ENCODE data around the gene CDK2AP2. TPM values are rescaled to one million over a fixed set of nuclear protein-coding genes. Genes with fewer than 3 reads are reported as not detected.

Gene CDK2AP2
- total RNA-seq, 2 experiments from 2014 or later, result 64.1 to 68.7 TPM

DNA sequence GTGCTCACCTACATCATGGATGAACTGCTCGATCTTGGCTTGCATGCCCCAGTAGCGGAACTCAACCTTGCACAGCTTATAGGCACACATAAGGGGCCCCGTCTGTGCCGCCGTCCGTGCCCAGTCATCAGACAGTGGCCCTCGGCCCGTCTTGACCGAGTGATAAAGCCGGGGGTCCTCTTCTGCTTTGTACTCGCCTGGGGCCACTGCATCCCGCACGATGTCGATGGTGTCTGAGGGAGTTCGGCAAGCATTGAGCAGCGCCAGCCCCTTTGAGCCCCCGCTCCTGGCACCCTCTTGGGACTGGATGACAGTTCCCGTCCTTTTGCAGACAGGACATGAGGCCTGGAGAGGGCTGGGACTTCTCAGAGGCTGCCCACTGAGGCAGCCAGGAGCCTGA is 6.1 kb downstream of the CDK2AP2 start:
- H3K9me3 Mint-ChIP-seq (ENCODE audit: low read depth), result no peaks in the 10 kb centered on the region
- intact Hi-C loops (cut with DNase I, micrococcal nuclease), result no loop called here
- ATAC-seq (no peak), DNase-seq (no peak)
- H3K27me3 Mint-ChIP-seq, result no peaks in the 10 kb centered on the region
- H3K4me1 Mint-ChIP-seq, result peaks cover 36% of the 10 kb centered on the region
- H3K36me3 Mint-ChIP-seq (ENCODE audit: low read depth), result peaks cover 34% of the 10 kb centered on the region
- H3K27ac Mint-ChIP-seq, result no peak overlapping the region
- POLR2A ChIA-PET, result no interaction called here
- H3K4me3 Mint-ChIP-seq, result no peak overlapping the region
- CTCF ChIA-PET, result no interaction called here

DNA sequence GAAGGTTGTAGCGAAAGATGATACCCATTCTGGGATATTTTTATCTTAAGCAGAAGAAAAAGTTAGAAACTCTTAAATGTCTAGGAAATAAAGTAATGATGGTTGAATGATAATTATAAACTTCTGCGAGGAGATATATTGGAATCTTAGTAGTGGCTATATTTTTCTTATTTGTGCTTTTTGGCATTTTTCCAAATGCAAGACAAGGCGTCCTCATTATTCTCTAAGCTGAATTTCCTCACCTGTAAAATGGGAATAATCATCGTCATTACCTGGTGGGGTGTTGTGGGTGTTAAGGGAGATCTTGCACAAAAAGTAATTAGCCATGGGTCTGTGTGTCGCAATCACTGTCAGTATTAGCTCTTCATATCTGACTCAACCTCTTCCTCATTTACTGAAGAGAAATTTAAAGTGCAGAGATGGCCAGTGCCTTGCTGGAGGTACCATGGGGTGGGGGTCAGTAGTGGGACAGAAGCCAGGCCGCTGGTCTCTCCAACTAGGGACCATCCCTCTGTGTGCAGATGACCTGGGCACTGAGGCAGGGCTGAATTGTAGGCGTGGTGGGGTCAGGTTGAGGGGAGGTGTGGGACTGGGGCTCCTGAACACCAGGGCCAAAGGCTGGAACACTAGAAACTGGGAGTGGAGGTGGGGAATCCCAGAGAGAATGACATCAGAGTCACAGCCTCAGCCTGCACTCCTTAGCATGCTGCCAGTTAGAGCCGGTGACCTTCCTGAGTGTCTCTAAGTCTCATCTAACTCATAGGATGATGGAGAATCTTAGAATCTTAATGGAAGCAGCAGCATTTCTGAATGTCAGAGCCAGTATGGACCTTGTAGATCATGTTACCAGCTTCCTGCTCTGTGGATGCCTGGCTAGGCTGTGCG is 6.9 kb downstream of the CDK2AP2 start:
- ChIA-PET CTCF (interaction anchor here (0.7 kb wide), 1 partner anchor 36 kb away, joined by 3 read pairs; no protein-coding TSS in a partner anchor), POLR2A (no interaction called here)
- Mint-ChIP-seq H3K9me3 (ENCODE audit: low read depth) (no peaks in the 10 kb centered on the region), H3K4me1 (peaks cover 28% of the 10 kb centered on the region), H3K27ac (peak overlapping the region; percentile 17), H3K4me3 (no peak overlapping the region), H3K27me3 (no peaks in the 10 kb centered on the region), H3K36me3 (ENCODE audit: low read depth) (peaks cover 27% of the 10 kb centered on the region)
- ATAC-seq (no peak), DNase-seq (no peak)
- intact Hi-C loops (cut with DNase I, micrococcal nuclease), result no loop called here

DNA sequence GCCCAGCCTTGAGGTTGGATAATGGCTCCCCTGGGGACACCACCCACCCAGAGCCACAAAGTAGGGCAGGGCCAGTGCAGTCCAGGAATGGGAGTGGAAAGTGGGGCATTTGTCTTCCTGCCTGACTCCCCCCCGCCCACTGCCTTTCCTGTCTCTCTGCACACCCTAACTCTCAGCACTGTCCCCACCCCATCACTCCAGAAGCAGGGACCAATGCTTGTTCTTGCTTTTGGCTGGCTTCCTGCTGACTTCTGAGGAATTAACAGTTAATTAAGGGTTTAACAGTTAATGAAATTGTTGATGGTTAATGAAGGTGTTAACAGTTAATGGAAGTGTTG is 7.5 kb downstream of the CDK2AP2 start:
- ChIA-PET CTCF (interaction anchor here (0.7 kb wide), 1 partner anchor 35 kb away, joined by 3 read pairs; no protein-coding TSS in a partner anchor), POLR2A (no interaction called here)
- Mint-ChIP-seq H3K27me3 (no peaks in the 10 kb centered on the region), H3K36me3 (ENCODE audit: low read depth) (peaks cover 27% of the 10 kb centered on the region), H3K4me3 (no peak overlapping the region), H3K27ac (no peak overlapping the region), H3K4me1 (peaks cover 24% of the 10 kb centered on the region), H3K9me3 (ENCODE audit: low read depth) (no peaks in the 10 kb centered on the region)
- ATAC-seq, result no peak
- intact Hi-C loops (cut with DNase I, micrococcal nuclease), result no loop called here
- DNase-seq, result no peak

DNA sequence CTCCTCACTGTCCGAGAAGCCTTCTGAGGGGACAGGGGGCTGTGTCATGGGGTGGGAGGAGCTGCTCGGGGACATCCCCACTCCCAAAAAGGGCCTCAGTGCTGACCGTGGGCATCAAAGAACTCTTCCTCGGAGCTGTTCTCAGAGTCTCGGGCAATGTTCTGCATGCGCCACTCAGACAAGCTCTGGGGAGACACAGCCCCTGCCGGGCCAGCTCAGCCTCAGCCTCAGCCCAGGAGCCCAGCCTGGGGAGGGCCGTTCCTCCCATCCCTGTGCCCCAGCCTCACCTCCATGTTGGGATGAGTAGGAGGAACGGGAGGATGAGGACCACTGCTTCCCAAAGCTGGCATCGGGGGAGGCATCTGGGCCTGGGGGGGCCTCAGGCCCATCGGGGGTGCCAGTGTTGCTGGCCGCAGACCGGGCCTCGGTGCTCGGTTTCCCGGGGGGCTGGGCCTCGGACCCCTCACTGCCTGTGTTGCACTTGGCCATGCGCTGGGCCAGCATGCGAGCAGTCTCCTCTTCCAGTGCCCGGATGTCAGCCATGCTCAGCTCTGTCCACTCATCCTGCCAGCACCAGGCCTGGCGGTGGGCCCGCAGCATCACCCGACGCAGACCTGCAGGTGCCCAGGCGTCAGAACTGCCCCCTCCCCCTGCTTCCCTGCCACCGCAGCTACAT is 8.0 kb downstream of the CDK2AP2 start:
- CTCF ChIA-PET, result interaction anchor here (0.7 kb wide), 1 partner anchor 35 kb away, joined by 3 read pairs; no protein-coding TSS in a partner anchor

DNA sequence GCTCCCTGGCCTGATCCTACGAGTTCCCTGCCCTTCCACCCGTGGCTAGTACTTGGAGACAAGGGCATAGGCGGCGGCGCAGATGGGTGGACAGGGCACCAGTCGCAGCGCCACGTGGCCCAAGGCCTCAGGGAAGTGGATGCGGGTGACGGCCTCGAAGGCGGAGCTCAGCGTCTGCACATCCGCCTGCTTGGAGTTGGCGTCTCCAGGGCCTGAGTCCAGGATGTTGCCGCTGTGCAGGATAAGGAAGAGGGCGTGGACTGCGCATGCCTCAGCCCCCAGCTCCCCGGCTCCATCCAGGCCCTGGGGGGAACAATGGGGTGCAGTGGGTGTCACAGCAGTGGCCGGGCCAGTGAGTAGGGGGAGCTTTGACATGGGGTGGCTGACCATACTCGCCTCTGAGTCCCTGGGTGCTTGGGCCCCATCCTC is 9.4 kb downstream of the CDK2AP2 start:
- DNase-seq (no peak), ATAC-seq (no peak)
- H3K9me3 Mint-ChIP-seq (ENCODE audit: low read depth), result no peaks in the 10 kb centered on the region
- intact Hi-C loops (cut with DNase I, micrococcal nuclease), result no loop called here
- H3K4me3 Mint-ChIP-seq, result no peak overlapping the region
- peaks cover 22% of the 10 kb centered on the region for H3K4me1 Mint-ChIP-seq
- H3K27me3 Mint-ChIP-seq, result no peaks in the 10 kb centered on the region
- ChIA-PET CTCF (no interaction called here), POLR2A (interaction anchor here (0.6 kb wide), 1 partner anchor 72 kb away, joined by 3 read pairs; no protein-coding TSS in a partner anchor)
- peaks cover 27% of the 10 kb centered on the region for H3K36me3 Mint-ChIP-seq (ENCODE audit: low read depth)
- no peak overlapping the region for H3K27ac Mint-ChIP-seq

More for the DNA sequence above, 8.0 kb downstream of the CDK2AP2 start:
- H3K4me1 Mint-ChIP-seq, result peaks cover 23% of the 10 kb centered on the region
- DNase-seq, result no peak
- H3K27ac Mint-ChIP-seq, result no peak overlapping the region
- no peak overlapping the region for H3K4me3 Mint-ChIP-seq
- intact Hi-C loops (cut with DNase I, micrococcal nuclease), result no loop called here
- POLR2A ChIA-PET, result no interaction called here
- no peaks in the 10 kb centered on the region for H3K27me3 Mint-ChIP-seq
- H3K9me3 Mint-ChIP-seq (ENCODE audit: low read depth), result no peaks in the 10 kb centered on the region
- no peak for ATAC-seq
- peaks cover 27% of the 10 kb centered on the region for H3K36me3 Mint-ChIP-seq (ENCODE audit: low read depth)

DNA sequence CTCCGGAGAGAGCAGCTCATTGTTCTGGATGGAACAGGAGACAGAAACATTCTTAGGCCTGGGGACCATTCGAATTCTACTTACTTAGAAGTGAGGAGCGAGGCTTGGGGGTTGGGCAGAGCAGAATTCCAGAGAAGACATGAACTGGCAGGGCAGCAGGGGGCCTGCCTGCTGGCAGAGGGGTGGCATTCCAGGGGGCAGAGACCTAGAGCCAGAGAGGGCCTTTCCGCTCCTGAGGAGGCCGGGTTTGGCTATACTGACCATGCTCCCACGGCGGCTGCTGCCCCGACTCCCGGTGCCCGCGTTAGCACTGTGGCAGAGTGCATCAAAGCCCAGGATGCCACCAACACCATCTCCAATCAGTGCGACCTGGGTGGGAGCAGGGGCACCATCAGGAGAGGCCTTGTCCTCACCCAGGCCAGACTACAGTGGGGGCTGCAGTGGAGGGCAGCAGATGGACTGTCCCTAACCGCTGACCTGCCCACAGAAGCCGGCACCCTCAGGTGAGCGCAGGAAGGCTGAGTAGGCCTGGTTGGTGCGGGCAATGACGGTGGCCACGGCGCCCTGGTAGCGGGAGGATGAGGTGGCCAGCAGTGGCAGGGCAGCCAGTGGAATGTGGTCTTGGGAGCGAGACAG is 10.2 kb downstream of the CDK2AP2 start:
- Mint-ChIP-seq H3K4me3 (no peak overlapping the region), H3K27ac (no peak overlapping the region), H3K27me3 (no peaks in the 10 kb centered on the region), H3K9me3 (ENCODE audit: low read depth) (no peaks in the 10 kb centered on the region), H3K4me1 (peaks cover 15% of the 10 kb centered on the region), H3K36me3 (ENCODE audit: low read depth) (peaks cover 27% of the 10 kb centered on the region)
- POLR2A ChIA-PET, result no interaction called here
- intact Hi-C loops (cut with DNase I, micrococcal nuclease), result no loop called here
- no peak for ATAC-seq
- CTCF ChIA-PET, result no interaction called here
- DNase-seq, result no peak

DNA sequence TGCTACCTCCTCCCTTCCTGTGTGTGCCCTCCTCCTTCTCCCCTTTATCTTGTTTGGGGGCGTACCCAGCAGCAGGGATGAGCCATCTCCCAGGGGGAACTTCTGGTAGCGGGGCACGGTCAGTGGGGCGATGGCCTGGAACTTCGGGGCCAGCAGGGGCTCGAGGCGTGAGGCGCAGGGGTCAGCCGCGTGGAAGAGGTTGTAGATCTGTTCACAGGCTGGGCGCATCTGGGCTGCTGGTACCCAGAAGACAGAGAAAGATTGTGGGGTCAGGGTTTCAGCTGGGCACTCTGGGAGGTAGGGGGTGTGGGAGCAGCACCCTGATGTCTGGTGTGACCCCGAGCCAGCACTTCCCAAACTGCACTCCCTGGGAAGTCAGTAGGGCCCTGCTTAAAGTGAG is 11.8 kb downstream of the CDK2AP2 start:
- H3K27me3 Mint-ChIP-seq, result no peaks in the 10 kb centered on the region
- CTCF ChIA-PET, result interaction anchor here (0.7 kb wide), 1 partner anchor 92 kb away, joined by 3 read pairs; the partner anchor contains the start of gene TBC1D10C
- no peaks in the 10 kb centered on the region for H3K9me3 Mint-ChIP-seq (ENCODE audit: low read depth)
- DNase-seq, result no peak
- intact Hi-C loops (cut with DNase I, micrococcal nuclease), result no loop called here
- H3K4me3 Mint-ChIP-seq, result no peak overlapping the region
- POLR2A ChIA-PET, result no interaction called here
- H3K27ac Mint-ChIP-seq, result no peak overlapping the region
- H3K4me1 Mint-ChIP-seq, result peaks cover 6% of the 10 kb centered on the region
- H3K36me3 Mint-ChIP-seq (ENCODE audit: low read depth), result peaks cover 24% of the 10 kb centered on the region
- no peak for ATAC-seq

DNA sequence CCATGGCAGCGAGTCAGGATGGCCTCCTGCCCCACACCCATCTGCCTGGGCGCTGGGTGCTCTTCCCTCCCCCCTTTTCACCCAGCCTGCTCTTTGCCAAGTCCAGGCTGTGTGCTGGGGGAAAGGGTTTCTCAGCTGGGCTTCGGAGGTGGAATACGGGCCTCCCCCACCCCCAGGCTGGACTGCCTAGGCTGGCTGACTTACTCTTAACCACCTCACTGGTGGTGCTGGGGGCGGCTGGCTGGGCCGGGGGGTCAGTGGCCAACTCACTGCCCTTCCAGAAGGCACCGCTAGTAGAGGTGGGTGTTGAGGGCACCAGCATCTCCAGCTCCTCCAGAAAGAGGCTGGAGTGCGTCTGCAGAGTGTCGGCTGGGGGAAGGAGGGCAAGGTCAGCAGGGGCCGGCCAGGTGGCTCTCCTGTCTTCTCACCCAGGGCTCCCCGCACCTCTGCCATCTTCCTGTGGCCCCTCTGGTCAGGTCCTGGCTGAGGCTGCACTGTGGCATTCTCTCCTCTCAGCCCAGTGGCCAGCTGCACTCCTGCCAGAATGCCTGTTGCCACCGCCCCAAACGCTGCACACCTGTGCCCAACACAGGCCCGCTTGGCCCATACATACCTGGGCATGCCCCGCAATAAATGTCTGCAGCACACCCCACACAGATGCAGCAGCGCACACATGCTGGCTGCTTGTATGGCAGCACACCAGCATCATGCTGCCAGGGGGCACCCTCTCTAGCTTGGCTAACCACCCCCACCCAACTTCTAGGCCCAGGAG is 12.5 kb downstream of the CDK2AP2 start:
- intact Hi-C loops (cut with DNase I, micrococcal nuclease), result no loop called here
- Mint-ChIP-seq H3K4me1 (peaks cover 3% of the 10 kb centered on the region), H3K36me3 (ENCODE audit: low read depth) (peaks cover 24% of the 10 kb centered on the region), H3K27ac (no peak overlapping the region), H3K27me3 (no peaks in the 10 kb centered on the region), H3K9me3 (ENCODE audit: low read depth) (no peaks in the 10 kb centered on the region), H3K4me3 (no peak overlapping the region)
- ATAC-seq, result no peak
- no peak for DNase-seq
- CTCF ChIA-PET, result interaction anchor here (0.7 kb wide), 1 partner anchor 92 kb away, joined by 3 read pairs; the partner anchor contains the start of gene TBC1D10C
- POLR2A ChIA-PET, result no interaction called here

DNA sequence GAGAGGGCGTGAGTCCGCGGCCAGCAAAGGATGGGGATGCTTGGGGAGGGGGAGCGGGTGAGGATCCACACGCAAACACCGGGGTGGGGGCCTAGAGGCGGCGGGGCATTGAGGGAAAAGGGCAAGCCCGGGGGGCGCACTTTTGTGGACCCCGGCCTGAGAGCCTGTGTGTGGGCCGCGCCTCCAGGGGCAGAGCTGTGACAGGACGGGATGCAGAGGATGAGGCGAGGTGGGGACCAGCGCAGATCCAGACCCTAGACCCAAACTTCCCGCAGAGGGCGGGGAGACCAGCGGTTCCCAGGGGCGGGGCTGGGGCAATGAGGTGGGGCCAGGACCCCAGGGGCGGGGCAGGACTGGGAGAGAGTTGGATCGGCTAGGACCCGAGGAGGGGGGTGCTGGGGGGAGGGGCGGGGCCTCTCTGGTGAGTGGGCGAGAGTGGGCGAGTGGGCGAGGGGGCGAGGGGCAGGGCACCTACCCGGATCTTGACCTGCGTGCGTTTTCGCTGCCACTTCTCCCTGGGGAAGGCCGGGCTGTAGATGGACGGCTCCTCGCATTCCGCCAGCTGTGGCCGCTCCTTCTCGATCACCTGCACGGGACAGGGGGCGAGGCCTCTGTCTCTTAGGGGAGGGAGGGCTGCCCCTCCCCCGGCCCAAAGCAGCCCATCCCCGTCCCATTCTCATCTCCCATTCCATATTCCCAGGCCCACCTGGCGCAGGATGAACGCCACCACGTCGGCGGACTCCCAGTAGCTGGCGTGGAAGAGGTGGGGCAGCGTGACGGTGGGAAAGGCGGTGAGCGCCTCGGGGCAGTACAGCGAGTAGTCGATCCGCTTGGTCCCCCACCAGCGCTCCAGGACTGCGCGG is 13.4 kb downstream of the CDK2AP2 start:
- CTCF ChIA-PET, result no interaction called here
- Mint-ChIP-seq H3K36me3 (ENCODE audit: low read depth) (peaks cover 26% of the 10 kb centered on the region), H3K4me3 (no peak overlapping the region), H3K27me3 (no peaks in the 10 kb centered on the region), H3K9me3 (ENCODE audit: low read depth) (no peaks in the 10 kb centered on the region), H3K4me1 (peaks cover 6% of the 10 kb centered on the region), H3K27ac (no peak overlapping the region)
- ATAC-seq, result no peak
- intact Hi-C loops (cut with DNase I, micrococcal nuclease), result no loop called here
- DNase-seq, result no peak
- POLR2A ChIA-PET, result no interaction called here

DNA sequence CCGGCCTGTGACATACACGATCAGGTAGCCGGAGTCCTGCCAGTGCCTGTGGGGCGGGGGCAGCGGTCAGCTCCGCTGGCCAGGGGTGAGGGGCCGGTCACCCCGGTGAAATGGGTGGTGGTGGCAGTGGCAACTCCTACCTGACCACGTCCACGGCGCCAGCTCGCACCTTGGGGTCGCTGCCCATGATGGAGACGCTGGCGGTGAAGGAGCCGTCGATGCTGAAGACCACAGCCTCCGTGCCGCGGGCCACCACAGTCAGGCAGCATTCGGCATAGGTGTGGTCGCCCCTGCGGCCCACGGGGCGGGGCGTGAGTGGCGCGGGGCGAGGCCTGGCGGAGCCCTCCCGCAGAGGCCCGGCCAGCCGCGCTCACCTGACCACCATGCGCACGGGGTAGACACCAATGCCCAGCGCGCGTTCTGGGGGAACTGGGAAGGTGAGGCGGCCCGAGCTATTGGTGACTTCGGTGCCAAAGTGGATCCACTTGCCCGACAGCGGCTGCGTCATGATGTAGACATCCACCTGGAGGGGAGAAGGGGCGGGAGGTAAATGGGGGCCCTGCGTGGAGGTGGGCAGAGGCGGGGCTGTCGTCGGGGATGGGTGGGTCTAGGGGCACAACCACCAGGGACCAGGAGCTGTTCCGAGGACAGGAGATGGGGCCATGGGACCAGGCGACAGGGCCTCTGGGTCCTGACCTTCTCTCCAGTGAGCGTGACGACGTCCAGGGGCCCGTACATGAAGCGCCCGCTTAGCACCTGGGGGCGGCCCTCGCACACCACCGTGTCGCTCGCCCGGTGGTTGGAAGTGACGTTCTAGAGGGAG is 14.2 kb downstream of the CDK2AP2 start:
- DNase-seq (no peak), ATAC-seq (no peak)
- H3K27me3 Mint-ChIP-seq, result no peaks in the 10 kb centered on the region
- H3K9me3 Mint-ChIP-seq (ENCODE audit: low read depth), result no peaks in the 10 kb centered on the region
- H3K4me1 Mint-ChIP-seq, result peaks cover 12% of the 10 kb centered on the region
- H3K27ac Mint-ChIP-seq, result no peak overlapping the region
- H3K36me3 Mint-ChIP-seq (ENCODE audit: low read depth), result peaks cover 29% of the 10 kb centered on the region
- no peak overlapping the region for H3K4me3 Mint-ChIP-seq
- intact Hi-C loops (cut with DNase I, micrococcal nuclease), result no loop called here
- POLR2A ChIA-PET, result no interaction called here
- CTCF ChIA-PET, result no interaction called here
